K562 (cell line): ENCODE measurements around the gene KMT2A. TPM values are rescaled to one million over a fixed set of nuclear protein-coding genes. Genes with fewer than 3 reads are reported as not detected.

Experiments used
- ARID2 ChIP-seq: fragments of 450-650 bp; IDR thresholded peaks from 2 replicates; pipeline ENCODE4 v1.6.1; 2017; ENCODE audit warnings: antibody characterized with exemption, mild to moderate bottlenecking
- CBX5 ChIP-seq: IDR thresholded peaks from 2 replicates; pipeline ENCODE4 v1.6.1; 2014; ENCODE audit warnings: low read depth, borderline replicate concordance
- CREB1 ChIP-seq, 2 experiments: sonication (generic) in 1 of 2; formaldehyde crosslinking in 1 of 2; IDR thresholded peaks; 2 replicates each; pipeline versions ENCODE4 v1.6.1 to v1.8.0; 2012 to 2022; ENCODE audit warnings: inconsistent platforms in 1 of 2, mild to moderate bottlenecking in 1 of 2, missing genetic modification reagents in 1 of 2, moderate library complexity in 1 of 2
- CREM ChIP-seq: IDR thresholded peaks from 2 replicates; pipeline ENCODE4 v1.6.1; 2014; ENCODE audit warnings: antibody characterized with exemption, low read depth
- FOXJ3 ChIP-seq: sonication (generic); formaldehyde crosslinking; IDR thresholded peaks from 2 replicates; pipeline ENCODE4 v1.4.0; 2020; ENCODE audit warnings: mild to moderate bottlenecking, missing genetic modification reagents
- HNRNPK ChIP-seq: fragments of 200-400 bp; formaldehyde crosslinking; IDR thresholded peaks from one replicate; pipeline ENCODE4 v1.6.1; 2018; ENCODE audit warnings: mild to moderate bottlenecking, low read depth, low read length; ENCODE audit not compliant: poor library complexity, severe bottlenecking
- HNRNPL ChIP-seq: fragments of 200-400 bp; formaldehyde crosslinking; IDR thresholded peaks from 2 replicates; pipeline ENCODE4 v1.6.1; 2017; ENCODE audit warnings: low read depth, mild to moderate bottlenecking, low read length
- NBN ChIP-seq: fragments of 450-650 bp; IDR thresholded peaks from 2 replicates; pipeline ENCODE4 v1.6.1; 2016; ENCODE audit warnings: low read depth, mild to moderate bottlenecking
- NFE2 ChIP-seq: IDR thresholded peaks from 2 replicates; pipeline ENCODE4 v1.6.1; 2014; ENCODE audit warnings: antibody characterized with exemption, low read depth
- PHF20 ChIP-seq: fragments of 450-650 bp; IDR thresholded peaks from 2 replicates; pipeline ENCODE4 v1.6.1; 2018; ENCODE audit not compliant: partially characterized antibody
- PRMT5 ChIP-seq: sonication (generic); formaldehyde crosslinking; IDR thresholded peaks from 2 replicates; pipeline ENCODE4 v1.5.0; 2020; ENCODE audit warnings: missing genetic modification reagents
- RFX5 ChIP-seq: IDR thresholded peaks from 2 replicates; pipeline ENCODE4 v1.6.1; 2011; ENCODE audit warnings: low read depth, mild to moderate bottlenecking, improper control_type of control experiment, low read length
- SMARCA4 ChIP-seq: fragments of 450-650 bp; IDR thresholded peaks from 2 replicates; pipeline ENCODE4 v1.6.1; 2016
- TCF7 ChIP-seq: sonication (generic); IDR thresholded peaks from 2 replicates; pipeline ENCODE4 v1.6.1; 2016; ENCODE audit warnings: antibody characterized with exemption, borderline replicate concordance
- TEAD2 ChIP-seq: fragments of 450-650 bp; IDR thresholded peaks from 2 replicates; pipeline ENCODE4 v1.6.1; 2016; ENCODE audit warnings: missing genetic modification characterization, control low read depth, missing compliant biosample characterization
- ZKSCAN1 ChIP-seq: fragments of 150-350 bp; IDR thresholded peaks from 2 replicates; pipeline ENCODE4 v1.6.1; 2016; ENCODE audit warnings: low read depth, low read length
- ZNF282 ChIP-seq: sonication (generic); formaldehyde crosslinking; IDR thresholded peaks from 2 replicates; pipeline ENCODE4 v1.8.1; 2023; ENCODE audit warnings: missing genetic modification reagents
- ZNF444 ChIP-seq: fragments of 250-450 bp; sonication (Bioruptor Pico); IDR thresholded peaks from 2 replicates; pipeline ENCODE4 v1.4.0; 2020; ENCODE audit warnings: mild to moderate bottlenecking, moderate library complexity
- polyA plus RNA-seq, 8 experiments: library from polyadenylated mRNA; depleted of rRNA in 4 of 8; stranded (reverse) in 5 of 8; unstranded in 3 of 8; fragments of >200 nt; fragmentation: Nextera tagmentation in 2 of 8; fragmentation: Illumina TruSeq in 1 of 8; extraction: Ambion mirVana in 2 of 8; extraction: Trizol in 1 of 8; gene quantifications; 2 replicates each; pipeline versions ENCODE4 v1.2.1 to v1.2.3, GENCODE V29; 2011 to 2014; ENCODE audit warnings: inconsistent platforms in 1 of 8, missing spikeins in 1 of 8
- total RNA-seq, 7 experiments: library from RNA; depleted of rRNA in 6 of 7; stranded (reverse); fragments of >200 nt in 6 of 7; fragmentation: Illumina TruSeq in 2 of 7; extraction: Trizol in 2 of 7; gene quantifications; 2 replicates each; pipeline versions ENCODE4 v1.2.1 to v1.2.3, GENCODE V29; 2011 to 2021; ENCODE audit warnings: low replicate concordance in 1 of 7
- TF ChIP-seq, protein P1 (sequence below): IDR thresholded peaks from 2 replicates; pipeline ENCODE4 v1.6.1; 2016; ENCODE audit warnings: missing genetic modification characterization, missing compliant biosample characterization
- TF ChIP-seq, protein P2 (sequence below): fragments of 250-450 bp; sonication (Bioruptor Pico); IDR thresholded peaks from 2 replicates; pipeline ENCODE4 v1.9.0; 2021; ENCODE audit warnings: mild to moderate bottlenecking
- TF ChIP-seq, protein P3 (sequence below), 2 experiments: IDR thresholded peaks; 2 replicates each; pipeline ENCODE4 v1.6.1; 2012; ENCODE audit warnings: improper control_type of control experiment in 2 of 2, low read depth in 2 of 2, low read length in 2 of 2, borderline replicate concordance in 1 of 2
- TF ChIP-seq, protein P4 (sequence below): fragments of 450-650 bp; IDR thresholded peaks from 2 replicates; pipeline ENCODE4 v1.7.1; 2018; ENCODE audit warnings: mild to moderate bottlenecking, low read depth; ENCODE audit not compliant: partially characterized antibody

KMT2A gene
- total and polyA plus RNA-seq, 9 of the 15 experiments (the other 6 are each of a cell fraction or from before 2014, with no cell fraction given), result 9.6 to 59.9 (median 32.6) TPM

DNA sequence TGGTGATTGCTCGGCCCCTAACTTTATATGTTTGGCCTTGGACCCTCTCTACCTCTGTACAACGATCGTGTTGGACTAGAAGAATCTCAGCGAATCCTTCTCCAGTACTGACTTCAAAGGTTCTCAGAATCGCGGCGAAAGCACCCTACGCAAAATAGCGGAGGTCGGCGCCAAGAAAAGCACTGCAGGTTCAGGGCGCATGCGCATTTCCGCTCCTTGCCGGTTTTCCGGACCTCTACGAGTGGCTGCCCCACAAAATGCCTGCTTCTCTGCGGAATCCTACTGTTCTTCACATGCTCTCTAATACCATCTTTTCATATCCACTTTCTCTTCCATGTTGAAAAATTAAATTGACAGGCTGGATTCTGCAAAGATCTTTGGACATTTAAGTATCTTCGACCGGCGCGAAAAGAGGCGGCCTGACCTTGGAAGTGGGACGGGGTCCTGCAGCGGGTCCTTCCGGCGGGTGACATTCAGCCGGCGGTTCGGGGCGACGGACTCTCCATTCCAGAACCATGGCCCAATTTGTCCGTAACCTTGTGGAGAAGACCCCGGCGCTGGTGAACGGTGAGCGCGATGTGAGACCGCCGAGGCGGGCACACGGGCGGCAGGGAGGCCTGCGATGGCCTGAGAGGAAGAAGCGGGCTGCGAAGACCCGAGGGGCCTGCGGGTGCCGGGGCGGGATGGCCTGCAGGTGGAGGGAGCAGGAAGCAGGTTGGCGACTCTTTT, 35.0 kb upstream of the KMT2A start, which contains the start of gene ATP5MG (continued):
- TF ChIP-seq, protein P1, sequence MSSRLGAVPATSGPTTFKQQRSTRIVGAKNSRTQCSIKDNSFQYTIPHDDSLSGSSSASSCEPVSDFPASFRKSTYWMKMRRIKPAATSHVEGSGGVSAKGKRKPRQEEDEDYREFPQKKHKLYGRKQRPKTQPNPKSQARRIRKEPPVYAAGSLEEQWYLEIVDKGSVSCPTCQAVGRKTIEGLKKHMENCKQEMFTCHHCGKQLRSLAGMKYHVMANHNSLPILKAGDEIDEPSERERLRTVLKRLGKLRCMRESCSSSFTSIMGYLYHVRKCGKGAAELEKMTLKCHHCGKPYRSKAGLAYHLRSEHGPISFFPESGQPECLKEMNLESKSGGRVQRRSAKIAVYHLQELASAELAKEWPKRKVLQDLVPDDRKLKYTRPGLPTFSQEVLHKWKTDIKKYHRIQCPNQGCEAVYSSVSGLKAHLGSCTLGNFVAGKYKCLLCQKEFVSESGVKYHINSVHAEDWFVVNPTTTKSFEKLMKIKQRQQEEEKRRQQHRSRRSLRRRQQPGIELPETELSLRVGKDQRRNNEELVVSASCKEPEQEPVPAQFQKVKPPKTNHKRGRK (tag), result no peak
- TF ChIP-seq, protein P2, sequence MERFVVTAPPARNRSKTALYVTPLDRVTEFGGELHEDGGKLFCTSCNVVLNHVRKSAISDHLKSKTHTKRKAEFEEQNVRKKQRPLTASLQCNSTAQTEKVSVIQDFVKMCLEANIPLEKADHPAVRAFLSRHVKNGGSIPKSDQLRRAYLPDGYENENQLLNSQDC (CRISPR knock-in tag), result no peak; the same call in 1 of the 2 replicates
- TF ChIP-seq TCF7 (peak; percentile 63; the same call in 1 of the 2 replicates), ZKSCAN1 (no peak), TEAD2 (tag) (no peak), PHF20 (peak; percentile 83), FOXJ3 (no peak), HNRNPK (no peak), ZNF282 (CRISPR knock-in tag) (0 out of 2 replicates have a peak, but pooled peaks have one; percentile 26), HNRNPL (no peak), ARID2 (no peak), CREM (no peak; the same call in 1 of the 2 replicates), ZNF444 (CRISPR knock-in tag) (no peak), RFX5 (no peak), SMARCA4 (no peak), CREB1 (IDR thresholded peaks at IDR 0.05) (peak; percentile 34; the same call in 1 of the 2 replicates), CREB1 (CRISPR knock-in tag; IDR thresholded peaks at IDR 0.05) (peak; percentile 39; the same call in 1 of the 2 replicates), PRMT5 (CRISPR knock-in tag) (no peak), CBX5 (no peak), NFE2 (peak; percentile 94), NBN (0 out of 2 replicates have a peak, but pooled peaks have one; percentile 20)
- TF ChIP-seq, protein P3, sequence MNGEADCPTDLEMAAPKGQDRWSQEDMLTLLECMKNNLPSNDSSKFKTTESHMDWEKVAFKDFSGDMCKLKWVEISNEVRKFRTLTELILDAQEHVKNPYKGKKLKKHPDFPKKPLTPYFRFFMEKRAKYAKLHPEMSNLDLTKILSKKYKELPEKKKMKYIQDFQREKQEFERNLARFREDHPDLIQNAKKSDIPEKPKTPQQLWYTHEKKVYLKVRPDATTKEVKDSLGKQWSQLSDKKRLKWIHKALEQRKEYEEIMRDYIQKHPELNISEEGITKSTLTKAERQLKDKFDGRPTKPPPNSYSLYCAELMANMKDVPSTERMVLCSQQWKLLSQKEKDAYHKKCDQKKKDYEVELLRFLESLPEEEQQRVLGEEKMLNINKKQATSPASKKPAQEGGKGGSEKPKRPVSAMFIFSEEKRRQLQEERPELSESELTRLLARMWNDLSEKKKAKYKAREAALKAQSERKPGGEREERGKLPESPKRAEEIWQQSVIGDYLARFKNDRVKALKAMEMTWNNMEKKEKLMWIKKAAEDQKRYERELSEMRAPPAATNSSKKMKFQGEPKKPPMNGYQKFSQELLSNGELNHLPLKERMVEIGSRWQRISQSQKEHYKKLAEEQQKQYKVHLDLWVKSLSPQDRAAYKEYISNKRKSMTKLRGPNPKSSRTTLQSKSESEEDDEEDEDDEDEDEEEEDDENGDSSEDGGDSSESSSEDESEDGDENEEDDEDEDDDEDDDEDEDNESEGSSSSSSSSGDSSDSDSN (IDR thresholded peaks at IDR 0.05; ENCODE audit: borderline replicate concordance in 1 of 2, low read depth in 2 of 2, low read length in 2 of 2), result no peak
- TF ChIP-seq, protein P4, sequence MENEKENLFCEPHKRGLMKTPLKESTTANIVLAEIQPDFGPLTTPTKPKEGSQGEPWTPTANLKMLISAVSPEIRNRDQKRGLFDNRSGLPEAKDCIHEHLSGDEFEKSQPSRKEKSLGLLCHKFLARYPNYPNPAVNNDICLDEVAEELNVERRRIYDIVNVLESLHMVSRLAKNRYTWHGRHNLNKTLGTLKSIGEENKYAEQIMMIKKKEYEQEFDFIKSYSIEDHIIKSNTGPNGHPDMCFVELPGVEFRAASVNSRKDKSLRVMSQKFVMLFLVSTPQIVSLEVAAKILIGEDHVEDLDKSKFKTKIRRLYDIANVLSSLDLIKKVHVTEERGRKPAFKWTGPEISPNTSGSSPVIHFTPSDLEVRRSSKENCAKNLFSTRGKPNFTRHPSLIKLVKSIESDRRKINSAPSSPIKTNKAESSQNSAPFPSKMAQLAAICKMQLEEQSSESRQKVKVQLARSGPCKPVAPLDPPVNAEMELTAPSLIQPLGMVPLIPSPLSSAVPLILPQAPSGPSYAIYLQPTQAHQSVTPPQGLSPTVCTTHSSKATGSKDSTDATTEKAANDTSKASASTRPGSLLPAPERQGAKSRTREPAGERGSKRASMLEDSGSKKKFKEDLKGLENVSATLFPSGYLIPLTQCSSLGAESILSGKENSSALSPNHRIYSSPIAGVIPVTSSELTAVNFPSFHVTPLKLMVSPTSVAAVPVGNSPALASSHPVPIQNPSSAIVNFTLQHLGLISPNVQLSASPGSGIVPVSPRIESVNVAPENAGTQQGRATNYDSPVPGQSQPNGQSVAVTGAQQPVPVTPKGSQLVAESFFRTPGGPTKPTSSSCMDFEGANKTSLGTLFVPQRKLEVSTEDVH, result no peak
